SK-N-MC (cell line): Measurements from ENCODE around the gene TRAPPC6A.

Experiments
- EZH2 ChIP-seq: fragments of 200-600 bp; sonication (generic); IDR thresholded peaks from one replicate; pipeline ENCODE4 v1.6.1; 2017; ENCODE audit warnings: antibody characterized with exemption
- POLR2AphosphoS5 ChIP-seq: IDR thresholded peaks from 2 replicates; pipeline ENCODE4 v1.6.1; 2012; ENCODE audit warnings: mild to moderate bottlenecking, low read depth, low read length, borderline replicate concordance

DNA sequence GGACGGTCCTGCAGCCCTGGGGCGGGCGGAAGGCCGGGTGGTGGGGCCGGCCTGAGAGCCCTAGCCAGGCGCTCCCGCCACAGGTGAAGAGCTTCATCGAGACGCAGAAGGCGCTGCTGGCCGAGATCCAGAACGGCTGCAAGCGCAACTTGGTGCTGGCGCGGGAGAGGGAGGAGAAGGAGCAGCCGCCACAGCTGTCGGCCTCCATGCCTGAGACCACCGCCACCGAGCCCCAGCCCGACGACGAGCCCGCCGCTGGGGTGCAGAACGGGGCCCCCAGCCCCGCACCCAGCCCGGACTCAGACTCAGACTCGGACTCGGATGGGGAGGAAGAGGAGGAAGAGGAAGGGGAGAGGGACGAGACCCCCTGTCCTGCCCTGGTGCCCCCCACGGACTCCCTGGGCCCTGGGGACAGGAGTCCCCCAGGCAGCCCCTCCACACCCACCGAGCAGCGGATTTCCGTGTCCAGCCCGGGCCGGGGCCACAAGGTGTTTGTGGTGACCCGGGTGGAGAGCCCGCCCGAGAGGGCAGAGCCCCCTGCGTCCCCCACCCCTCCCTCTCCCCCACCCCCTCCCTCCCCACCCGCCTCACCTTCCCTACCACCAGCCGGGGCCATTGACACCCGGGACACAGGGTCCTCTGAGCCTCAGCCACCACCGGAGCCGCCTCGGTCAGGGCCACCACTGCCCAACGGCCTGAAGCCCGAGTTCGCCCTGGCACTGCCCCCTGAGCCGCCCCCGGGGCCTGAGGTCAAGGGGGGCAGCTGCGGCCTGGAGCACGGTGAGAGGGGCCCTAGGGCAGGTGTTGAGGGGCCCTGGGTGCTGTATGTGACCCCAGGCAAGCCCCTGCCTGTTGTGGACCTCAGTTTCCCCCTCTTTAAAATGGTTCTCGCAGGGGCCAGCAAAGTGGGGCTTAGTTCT, 32.5 kb downstream of the TRAPPC6A start:
- no peak for TF ChIP-seq EZH2
- no peak for TF ChIP-seq POLR2AphosphoS5
